ENCODE measurements around the gene HERC2.
"Not testable (repeated sequence)": the region's sequence is repeated elsewhere in the genome, so short reads cannot be mapped to it uniquely, and the experiment has no call there.

Gene HERC2, protein sequence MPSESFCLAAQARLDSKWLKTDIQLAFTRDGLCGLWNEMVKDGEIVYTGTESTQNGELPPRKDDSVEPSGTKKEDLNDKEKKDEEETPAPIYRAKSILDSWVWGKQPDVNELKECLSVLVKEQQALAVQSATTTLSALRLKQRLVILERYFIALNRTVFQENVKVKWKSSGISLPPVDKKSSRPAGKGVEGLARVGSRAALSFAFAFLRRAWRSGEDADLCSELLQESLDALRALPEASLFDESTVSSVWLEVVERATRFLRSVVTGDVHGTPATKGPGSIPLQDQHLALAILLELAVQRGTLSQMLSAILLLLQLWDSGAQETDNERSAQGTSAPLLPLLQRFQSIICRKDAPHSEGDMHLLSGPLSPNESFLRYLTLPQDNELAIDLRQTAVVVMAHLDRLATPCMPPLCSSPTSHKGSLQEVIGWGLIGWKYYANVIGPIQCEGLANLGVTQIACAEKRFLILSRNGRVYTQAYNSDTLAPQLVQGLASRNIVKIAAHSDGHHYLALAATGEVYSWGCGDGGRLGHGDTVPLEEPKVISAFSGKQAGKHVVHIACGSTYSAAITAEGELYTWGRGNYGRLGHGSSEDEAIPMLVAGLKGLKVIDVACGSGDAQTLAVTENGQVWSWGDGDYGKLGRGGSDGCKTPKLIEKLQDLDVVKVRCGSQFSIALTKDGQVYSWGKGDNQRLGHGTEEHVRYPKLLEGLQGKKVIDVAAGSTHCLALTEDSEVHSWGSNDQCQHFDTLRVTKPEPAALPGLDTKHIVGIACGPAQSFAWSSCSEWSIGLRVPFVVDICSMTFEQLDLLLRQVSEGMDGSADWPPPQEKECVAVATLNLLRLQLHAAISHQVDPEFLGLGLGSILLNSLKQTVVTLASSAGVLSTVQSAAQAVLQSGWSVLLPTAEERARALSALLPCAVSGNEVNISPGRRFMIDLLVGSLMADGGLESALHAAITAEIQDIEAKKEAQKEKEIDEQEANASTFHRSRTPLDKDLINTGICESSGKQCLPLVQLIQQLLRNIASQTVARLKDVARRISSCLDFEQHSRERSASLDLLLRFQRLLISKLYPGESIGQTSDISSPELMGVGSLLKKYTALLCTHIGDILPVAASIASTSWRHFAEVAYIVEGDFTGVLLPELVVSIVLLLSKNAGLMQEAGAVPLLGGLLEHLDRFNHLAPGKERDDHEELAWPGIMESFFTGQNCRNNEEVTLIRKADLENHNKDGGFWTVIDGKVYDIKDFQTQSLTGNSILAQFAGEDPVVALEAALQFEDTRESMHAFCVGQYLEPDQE (N-terminal part only)

DNA sequence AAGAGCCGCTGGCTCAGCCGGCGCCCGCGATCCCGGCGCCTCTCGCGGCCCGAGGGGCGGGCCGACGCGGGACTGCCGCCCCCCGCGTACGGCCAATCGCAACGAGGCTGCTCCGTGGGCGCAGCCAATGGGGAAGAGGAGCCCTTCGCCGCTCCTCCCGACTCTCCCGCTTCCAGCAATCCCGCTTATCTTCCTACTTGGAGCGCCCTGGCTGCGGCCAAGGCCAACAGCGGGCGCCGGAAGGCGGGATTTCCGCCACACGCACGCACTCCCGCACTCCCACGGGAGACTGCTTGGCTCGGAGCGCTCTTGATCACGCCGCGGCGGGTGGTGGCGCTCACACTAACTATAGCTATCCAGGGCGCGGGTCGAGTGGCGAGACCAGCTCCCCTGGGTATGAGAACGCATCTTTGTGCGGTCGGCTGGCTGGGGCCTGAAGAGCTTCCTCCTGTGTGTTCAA is at the start of gene HERC2:
HERC2 (minus strand) TSS at position 51 of the 460 bp plus-strand sequence. CDS start 746 bp downstream, outside the sequence.
- not testable (repeated sequence) for DNase-seq

DNA sequence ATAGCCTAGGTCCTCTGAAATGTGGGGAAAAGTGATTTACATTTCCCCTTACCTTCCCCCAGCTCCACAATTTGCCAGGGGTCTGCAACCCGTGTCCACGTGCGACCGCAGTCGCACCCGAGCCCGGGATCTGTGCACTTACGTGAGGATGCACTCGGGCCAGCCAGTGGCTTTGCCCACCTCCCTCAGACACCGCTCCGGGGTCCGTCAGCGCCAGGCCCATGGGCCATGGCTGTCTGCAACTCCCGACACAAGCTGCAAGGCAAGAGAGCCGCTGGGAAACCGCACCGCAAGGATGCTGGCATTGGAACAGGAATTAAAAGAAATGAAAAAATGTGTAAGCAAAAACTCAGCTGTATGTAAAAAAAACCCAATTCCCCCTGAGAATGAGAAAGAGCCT is 43.5 kb upstream of the HERC2 start:
- DNase-seq, result not testable (repeated sequence)

- not testable (repeated sequence) for DNase-seq
These were observed 36.0 kb upstream of the HERC2 start, which contains the start of gene GOLGA6L24 for GRCh38 chr15:28357984-28358383. Gene GOLGA6L24, minus strand, starts transcription at chr15:28358084. Its CDS starts 61 bp downstream, at chr15:28358023.

GRCh38 chr15:28321358-28322078 is 461 bp downstream of the HERC2 start:
- peak; percentile 37 for DNase-seq

- DNase-seq, result not testable (repeated sequence)
These were observed 2.3 kb downstream of the HERC2 start for GRCh38 chr15:28319725-28320124.

DNA sequence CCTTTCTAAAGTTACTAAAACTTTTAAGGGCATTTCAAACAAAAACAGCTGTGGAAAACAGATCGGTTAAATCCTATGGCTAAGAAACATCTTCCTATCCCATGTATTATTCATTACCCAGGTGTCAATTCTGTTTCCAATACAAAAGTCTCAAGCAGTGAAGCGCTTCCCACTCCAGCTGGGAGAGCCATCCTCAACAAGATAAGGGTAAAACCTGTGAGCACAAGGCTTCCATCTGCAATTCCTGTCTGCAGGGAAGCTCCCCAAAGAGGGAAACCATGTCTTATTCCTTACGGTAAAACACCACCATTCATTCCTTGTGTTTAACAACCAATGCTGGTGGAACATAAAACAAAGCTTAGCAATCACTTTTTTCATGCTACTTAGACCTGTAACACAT is 3.2 kb downstream of the HERC2 start:
- not testable (repeated sequence) for DNase-seq

GRCh38 chr15:28318122-28318521 is 3.9 kb downstream of the HERC2 start:
- not testable (repeated sequence) for DNase-seq

DNA sequence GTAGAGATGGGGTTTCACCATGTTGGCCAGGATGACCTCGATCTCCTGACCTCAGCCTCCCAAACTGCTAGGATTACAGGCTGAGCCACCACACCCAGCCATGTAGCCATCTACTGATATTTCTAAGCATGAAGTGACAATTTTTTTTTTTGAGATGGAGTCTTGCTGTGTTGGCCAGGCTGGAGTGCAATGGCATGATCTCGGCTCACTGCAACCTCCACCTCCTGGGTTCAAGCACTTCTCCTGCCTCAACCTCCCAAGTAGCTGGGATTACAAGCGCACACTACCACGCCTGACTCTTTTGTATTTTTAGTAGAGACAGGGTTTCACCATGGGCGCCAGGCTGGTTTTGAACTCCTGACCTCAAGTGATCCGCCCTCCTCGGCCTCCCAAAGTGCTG is 5.0 kb downstream of the HERC2 start:
- DNase-seq, result not testable (repeated sequence)

GRCh38 chr15:28310454-28310853 is 11.5 kb downstream of the HERC2 start:
- not testable (repeated sequence) for DNase-seq

DNA sequence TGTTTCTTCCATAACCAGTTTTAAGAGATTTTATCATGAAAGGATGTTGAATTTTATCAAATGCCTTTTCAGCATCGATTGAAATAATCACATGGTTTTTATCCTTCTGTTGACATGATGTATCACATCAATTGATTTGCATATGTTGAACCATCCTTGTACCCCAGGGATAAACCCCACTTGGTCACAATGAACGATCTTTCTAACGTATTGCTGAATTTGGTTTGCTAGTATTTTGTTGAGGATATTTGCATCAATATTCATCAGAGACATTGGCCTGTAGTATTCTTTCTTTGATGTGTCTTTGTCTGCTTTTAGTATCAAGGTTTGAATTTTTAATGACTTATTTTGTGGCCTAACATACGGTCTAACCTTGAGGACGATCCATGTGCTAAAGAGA is 13.3 kb downstream of the HERC2 start:
- not testable (repeated sequence) for DNase-seq

DNA sequence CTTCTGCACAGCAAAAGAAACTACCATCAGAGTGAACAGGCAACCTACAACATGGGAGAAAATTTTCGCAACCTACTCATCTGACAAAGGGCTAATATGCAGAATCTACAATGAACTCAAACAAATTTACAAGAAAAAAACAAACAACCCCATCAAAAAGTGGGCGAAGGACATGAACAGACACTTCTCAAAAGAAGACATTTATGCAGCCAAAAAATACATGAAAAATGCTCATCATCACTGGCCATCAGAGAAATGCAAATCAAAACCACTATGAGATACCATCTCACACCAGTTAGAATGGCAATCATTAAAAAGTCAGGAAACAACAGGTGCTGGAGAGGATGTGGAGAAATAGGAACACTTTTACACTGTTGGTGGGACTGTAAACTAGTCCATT is 16.3 kb downstream of the HERC2 start:
- not testable (repeated sequence) for DNase-seq

DNA sequence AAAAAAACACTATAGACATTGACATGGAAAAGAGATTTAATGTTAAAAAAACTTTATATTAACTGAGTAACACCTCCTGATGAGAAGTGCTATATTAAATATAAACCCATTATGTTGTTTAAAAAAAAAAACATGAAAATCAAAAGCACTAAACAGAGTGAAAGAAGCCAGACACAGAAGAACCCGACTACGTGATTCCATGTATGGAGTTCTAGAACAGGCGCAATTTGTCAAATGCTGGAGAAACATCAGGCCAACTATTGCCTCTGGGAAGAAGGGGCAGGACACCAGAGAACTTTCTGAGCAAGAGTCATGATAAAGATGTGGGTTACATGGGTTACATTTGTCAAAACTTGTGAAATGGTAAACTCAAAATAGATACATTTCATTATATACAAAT is 24.5 kb downstream of the HERC2 start:
- DNase-seq, result not testable (repeated sequence)

GRCh38 chr15:28296814-28297213 is 25.2 kb downstream of the HERC2 start:
- DNase-seq, result not testable (repeated sequence)

GRCh38 chr15:28295009-28295563 is 26.9 kb downstream of the HERC2 start:
- DNase-seq, result not testable (repeated sequence)

DNA sequence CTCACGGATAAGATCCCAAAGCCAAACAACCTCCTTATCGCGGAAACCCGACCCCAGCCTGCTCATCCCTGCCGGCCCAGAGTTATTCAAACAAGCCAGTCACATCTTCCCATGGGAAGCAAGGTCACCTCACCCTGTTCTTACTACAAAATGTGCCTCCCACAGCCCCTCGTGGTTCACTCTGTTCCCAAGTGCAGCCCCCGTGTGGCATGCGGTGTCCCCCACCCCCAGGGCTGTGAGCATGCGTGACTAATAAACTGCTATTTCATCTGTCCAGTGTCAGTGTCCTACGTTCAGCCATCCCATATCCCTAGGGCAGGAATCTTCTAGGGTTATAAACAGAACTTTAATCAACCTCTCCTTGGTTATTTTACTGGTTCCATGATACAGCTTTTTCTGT is 27.4 kb downstream of the HERC2 start:
- DNase-seq, result not testable (repeated sequence)

GRCh38 chr15:28289694-28290463 is 32.1 kb downstream of the HERC2 start:
- no peak for DNase-seq

- not testable (repeated sequence) for DNase-seq
These were observed 32.9 kb downstream of the HERC2 start for GRCh38 chr15:28288830-28289693.

DNA sequence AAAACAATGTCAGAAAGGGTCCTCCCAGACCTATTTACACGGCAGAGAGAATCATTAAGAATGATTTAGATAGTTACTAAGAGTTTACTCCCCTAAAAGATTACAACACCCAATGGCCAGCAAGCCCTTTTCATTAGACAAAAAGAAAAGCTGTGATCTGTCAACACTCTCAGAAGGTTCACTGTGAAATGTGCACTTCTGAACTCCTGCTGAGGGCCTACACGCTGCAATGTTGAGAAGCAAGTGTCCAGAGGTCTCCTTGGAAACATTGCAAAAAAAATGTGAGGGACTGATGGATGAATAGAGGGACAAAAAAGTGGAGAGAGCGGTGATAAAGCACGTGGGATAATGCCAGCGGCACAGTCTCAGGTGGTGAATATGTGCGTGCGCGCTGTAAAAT is 35.3 kb downstream of the HERC2 start:
- DNase-seq, result not testable (repeated sequence)

DNA sequence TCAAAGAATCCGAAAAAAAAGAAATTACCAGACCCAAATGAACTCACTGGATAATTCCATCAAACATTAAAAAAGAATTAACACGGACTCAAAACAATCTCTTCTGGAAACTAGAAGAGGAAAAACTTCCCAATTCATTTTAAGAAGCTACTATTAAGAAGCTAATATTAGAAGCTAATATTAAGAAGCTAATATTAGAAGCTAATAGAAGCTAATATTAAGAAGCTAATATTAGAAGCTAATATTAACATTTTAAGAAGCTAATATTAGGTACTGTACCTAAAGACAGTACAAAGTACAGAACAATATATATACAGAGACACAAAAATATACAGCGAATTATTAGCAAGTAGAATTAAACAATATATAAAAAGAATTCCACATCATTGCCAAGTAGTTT is 35.9 kb downstream of the HERC2 start:
- no peak for DNase-seq

- no peak for DNase-seq
These were observed 40.1 kb downstream of the HERC2 start for GRCh38 chr15:28281876-28282275.
